PFSK-1 (cell line): ENCODE measurements around the gene RINL.

Experiments
- FOXP2 ChIP-seq: optimal IDR thresholded peaks from 2 replicates; pipeline ENCODE3; 2011; ENCODE audit warnings: borderline replicate concordance, control low read depth, inconsistent platforms; ENCODE audit not compliant: insufficient read depth; ENCODE audit errors: extremely low read length, extremely low read depth
- POLR2AphosphoS5 ChIP-seq: IDR thresholded peaks from 2 replicates; pipeline ENCODE4 v1.6.1; 2012; ENCODE audit warnings: low read depth, mild to moderate bottlenecking, control low read depth, low read length, moderate library complexity
- SIN3A ChIP-seq: IDR thresholded peaks from 2 replicates; pipeline ENCODE4 v1.6.1; 2012; ENCODE audit warnings: mild to moderate bottlenecking, low read length, moderate library complexity, borderline replicate concordance; ENCODE audit not compliant: insufficient read depth
- TAF1 ChIP-seq: IDR thresholded peaks from 2 replicates; pipeline ENCODE4 v1.6.1; 2012; ENCODE audit warnings: low read length, control low read depth, borderline replicate concordance; ENCODE audit not compliant: insufficient read depth
- TF ChIP-seq, protein P1 (sequence below), 2 experiments: IDR thresholded peaks; 2 replicates each; pipeline versions ENCODE4 v1.6.1 to v1.8.0; 2011 to 2012; ENCODE audit warnings: low read depth in 2 of 2, low read length in 2 of 2, control low read depth in 1 of 2, inconsistent platforms in 1 of 2, mild to moderate bottlenecking in 1 of 2, moderate library complexity in 1 of 2; ENCODE audit not compliant: insufficient read depth in 1 of 2

The RINL gene

DNA sequence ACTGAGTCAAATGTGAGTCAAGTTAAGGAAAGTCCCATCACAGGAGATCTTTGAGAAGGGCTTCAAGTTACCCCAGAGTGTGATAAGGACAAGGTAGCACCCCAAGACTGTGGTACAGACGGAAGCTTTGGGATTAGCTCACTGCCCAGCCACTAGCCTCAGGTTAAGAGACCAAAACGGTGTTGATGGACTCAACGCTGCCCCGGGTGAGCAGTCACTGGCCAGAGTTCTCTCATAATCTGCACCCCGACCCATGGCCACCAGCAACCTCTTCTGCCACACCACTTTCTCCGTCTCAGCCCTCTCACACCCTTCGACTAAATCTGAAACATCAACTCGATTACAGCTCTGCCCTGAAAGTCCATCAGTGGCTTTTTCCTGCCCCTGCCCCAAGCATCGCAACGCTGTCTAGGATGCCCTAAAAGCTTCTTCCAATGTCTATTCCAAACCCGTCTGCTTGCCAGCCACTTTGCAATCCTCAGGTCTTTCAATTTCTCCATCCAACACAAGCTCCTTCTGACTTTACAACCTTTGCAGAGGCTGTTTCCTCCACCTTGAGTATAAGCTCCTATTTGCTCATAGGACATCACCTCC lies 33.9 kb downstream of the RINL start:
- TF ChIP-seq FOXP2 (no peak), TAF1 (no peak), SIN3A (no peak), POLR2AphosphoS5 (no peak; the same call in 1 of the 2 replicates)
- TF ChIP-seq, protein P1, sequence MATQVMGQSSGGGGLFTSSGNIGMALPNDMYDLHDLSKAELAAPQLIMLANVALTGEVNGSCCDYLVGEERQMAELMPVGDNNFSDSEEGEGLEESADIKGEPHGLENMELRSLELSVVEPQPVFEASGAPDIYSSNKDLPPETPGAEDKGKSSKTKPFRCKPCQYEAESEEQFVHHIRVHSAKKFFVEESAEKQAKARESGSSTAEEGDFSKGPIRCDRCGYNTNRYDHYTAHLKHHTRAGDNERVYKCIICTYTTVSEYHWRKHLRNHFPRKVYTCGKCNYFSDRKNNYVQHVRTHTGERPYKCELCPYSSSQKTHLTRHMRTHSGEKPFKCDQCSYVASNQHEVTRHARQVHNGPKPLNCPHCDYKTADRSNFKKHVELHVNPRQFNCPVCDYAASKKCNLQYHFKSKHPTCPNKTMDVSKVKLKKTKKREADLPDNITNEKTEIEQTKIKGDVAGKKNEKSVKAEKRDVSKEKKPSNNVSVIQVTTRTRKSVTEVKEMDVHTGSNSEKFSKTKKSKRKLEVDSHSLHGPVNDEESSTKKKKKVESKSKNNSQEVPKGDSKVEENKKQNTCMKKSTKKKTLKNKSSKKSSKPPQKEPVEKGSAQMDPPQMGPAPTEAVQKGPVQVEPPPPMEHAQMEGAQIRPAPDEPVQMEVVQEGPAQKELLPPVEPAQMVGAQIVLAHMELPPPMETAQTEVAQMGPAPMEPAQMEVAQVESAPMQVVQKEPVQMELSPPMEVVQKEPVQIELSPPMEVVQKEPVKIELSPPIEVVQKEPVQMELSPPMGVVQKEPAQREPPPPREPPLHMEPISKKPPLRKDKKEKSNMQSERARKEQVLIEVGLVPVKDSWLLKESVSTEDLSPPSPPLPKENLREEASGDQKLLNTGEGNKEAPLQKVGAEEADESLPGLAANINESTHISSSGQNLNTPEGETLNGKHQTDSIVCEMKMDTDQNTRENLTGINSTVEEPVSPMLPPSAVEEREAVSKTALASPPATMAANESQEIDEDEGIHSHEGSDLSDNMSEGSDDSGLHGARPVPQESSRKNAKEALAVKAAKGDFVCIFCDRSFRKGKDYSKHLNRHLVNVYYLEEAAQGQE (IDR thresholded peaks at IDR 0.05; ENCODE audit: insufficient read depth in 1 of 2, low read depth in 2 of 2, low read length in 2 of 2): no peak

DNA sequence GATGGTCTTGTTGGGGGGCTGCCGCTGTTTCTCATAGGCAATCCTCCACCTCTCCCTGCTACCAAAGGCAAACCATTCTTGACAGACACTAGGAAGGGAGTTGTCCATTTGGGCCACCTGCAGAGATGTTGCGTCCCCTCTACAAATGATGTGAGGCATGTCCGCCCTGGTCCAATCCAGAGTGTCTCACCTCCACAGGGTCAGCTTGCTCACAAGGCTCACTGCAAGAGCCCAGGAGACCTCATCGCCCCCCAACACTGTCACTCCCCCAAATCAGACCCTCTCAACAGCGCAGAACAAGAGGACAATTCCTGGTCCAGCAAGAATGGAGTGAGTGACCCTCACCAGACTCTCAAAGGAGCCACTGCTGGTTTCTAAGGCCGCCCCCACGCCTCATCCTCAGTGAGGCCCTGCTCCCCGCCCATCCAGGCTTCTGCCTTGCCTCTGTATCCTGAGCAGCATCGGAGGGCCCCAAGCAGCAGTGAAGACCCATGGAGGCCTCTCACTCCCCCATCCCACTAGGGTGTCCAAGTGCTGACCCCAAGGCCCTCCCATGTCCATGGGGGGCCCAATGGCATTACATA lies 34.8 kb downstream of the RINL start:
- TF ChIP-seq, protein P1 (IDR thresholded peaks at IDR 0.05; ENCODE audit: insufficient read depth in 1 of 2, low read depth in 2 of 2, low read length in 2 of 2): no peak
- TF ChIP-seq POLR2AphosphoS5 (no peak), FOXP2 (no peak), TAF1 (no peak), SIN3A (no peak)

DNA sequence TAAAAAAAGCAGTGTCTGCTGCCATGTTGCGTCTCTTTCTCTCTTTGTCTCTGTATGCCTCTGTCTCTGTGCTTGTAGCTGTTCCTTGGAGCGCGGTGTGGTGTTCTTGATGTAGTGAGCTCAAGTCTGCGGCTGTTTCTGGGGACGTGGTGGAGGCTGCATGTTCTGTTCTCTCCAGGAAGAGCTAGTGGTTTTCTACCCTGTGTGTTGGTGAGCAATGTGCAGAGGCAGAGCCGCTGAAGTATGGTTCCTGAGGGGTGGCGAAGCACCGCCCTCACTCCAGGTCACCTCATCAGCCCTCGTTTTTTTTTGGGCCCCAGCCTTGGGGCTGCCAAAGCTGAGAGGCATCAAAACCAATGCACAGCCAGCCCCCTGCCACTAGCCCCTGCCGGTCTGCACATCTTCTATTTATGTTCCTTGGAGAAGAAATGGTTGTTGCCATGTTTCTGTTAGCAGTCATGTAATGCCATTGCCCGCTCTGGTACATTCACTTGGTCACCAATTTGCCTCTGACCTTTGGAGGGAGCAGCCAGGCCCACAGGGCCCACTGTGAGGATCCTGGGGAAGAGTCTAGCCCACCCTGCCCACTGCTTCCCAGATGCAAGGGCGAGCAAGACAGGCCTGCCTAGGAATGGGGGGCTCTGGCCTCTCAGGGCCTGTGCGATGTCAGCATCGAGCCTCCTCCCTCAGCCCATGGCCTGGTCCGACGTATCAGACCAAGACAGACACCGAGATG lies 35.5 kb downstream of the RINL start:
- TF ChIP-seq TAF1: no peak
- peak; percentile 29; the same call in 1 of the 2 replicates for TF ChIP-seq POLR2AphosphoS5
- no peak for TF ChIP-seq FOXP2

DNA sequence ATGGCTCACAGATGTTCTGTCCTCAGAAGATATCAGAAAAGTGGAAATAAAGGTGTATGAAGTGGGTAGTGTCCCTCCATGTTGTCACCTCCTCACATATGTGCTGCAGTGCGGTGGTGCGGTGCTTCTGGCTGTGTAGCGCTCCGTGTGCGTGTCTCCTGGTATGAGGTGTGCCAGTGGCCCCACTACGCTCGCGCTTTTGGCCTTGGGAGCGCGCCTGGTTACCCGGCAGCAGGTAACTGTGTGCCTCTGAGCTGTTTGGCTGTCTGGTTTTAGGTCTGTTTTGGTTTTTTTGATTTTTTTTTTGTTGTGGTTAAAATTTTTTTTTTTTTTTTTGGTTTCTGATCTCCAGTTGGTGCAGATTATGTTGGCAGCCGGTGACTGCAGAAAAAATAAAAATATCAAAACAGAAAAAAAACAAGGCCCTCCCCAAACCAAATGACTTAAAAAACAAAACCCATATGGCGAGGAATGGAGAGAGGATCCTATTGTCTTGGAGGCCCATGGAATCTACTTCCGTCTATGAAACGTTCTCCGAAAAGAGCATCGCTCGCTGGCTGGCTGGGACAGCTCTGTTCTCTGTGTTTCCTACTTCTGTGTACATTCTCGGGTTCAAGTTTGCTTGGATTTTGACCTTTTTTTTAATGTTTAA lies 36.2 kb downstream of the RINL start:
- no peak for TF ChIP-seq FOXP2
- peak; percentile 22; the same call in 1 of the 2 replicates for TF ChIP-seq POLR2AphosphoS5

DNA sequence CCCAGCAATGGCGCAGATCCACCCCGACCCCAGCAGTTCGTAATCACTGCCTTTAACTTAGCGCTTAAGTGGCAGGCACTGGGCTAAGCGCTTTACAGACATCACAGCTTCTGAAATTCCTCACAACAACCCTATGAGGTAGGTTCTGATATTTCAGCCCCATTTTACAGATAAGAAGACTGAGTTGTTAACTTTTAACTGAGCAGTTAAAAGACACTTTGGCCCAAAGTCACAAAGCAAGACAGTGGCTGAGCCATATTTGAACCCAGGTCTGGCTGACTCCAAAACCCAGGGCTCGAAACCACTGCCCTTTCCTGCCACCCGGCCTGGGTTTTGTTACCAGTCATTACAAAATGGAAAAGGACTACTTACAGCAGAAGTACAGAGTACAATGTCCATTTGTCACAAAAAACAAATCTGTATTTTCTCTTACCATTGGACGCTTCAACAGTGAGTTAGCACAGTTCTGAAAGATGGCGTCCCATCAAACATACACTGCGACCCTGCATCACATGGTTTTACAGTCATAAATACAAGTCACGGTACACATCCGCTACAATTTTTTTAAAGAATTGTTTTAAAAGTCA lies 36.8 kb downstream of the RINL start:
- TF ChIP-seq, protein P1 (IDR thresholded peaks at IDR 0.05; ENCODE audit: insufficient read depth in 1 of 2, low read depth in 2 of 2, low read length in 2 of 2): no peak
